Raji (cell line): ENCODE results near the gene HDAC9.

Experiments
- POLR2A ChIP-seq: IDR thresholded peaks from 2 replicates; pipeline ENCODE4 v1.6.1; 2011; ENCODE audit warnings: low read depth, low read length, control low read depth; ENCODE audit not compliant: insufficient read depth

Gene HDAC9

GRCh38 chr7:18706670-18707069 lies 211.1 kb downstream of the HDAC9 start:
- no peak for TF ChIP-seq POLR2A

- TF ChIP-seq POLR2A = no peak
These were observed 212.7 kb downstream of the HDAC9 start for GRCh38 chr7:18708204-18708603.

GRCh38 chr7:18715988-18716387 lies 220.4 kb downstream of the HDAC9 start:
- TF ChIP-seq POLR2A = no peak

- no peak for TF ChIP-seq POLR2A
These were observed 225.9 kb downstream of the HDAC9 start for GRCh38 chr7:18721429-18721828.

GRCh38 chr7:18724318-18724717 lies 228.8 kb downstream of the HDAC9 start:
- no peak for TF ChIP-seq POLR2A

- no peak for TF ChIP-seq POLR2A
These were observed 231.7 kb downstream of the HDAC9 start for GRCh38 chr7:18727115-18727870.

GRCh38 chr7:18740579-18740988 lies 245.0 kb downstream of the HDAC9 start:
- TF ChIP-seq POLR2A = no peak

GRCh38 chr7:18753972-18754610 lies 258.5 kb downstream of the HDAC9 start:
- no peak for TF ChIP-seq POLR2A

GRCh38 chr7:18754766-18755165 lies 259.2 kb downstream of the HDAC9 start:
- TF ChIP-seq POLR2A = no peak

- TF ChIP-seq POLR2A = no peak
These were observed 260.2 kb downstream of the HDAC9 start for GRCh38 chr7:18755793-18756192.

GRCh38 chr7:18756378-18757050 lies 261.0 kb downstream of the HDAC9 start:
- TF ChIP-seq POLR2A = no peak

GRCh38 chr7:18760046-18760445 lies 264.5 kb downstream of the HDAC9 start:
- TF ChIP-seq POLR2A = no peak

- no peak for TF ChIP-seq POLR2A
These were observed 265.3 kb downstream of the HDAC9 start for GRCh38 chr7:18760631-18761445.

GRCh38 chr7:18762189-18762588 lies 266.6 kb downstream of the HDAC9 start:
- TF ChIP-seq POLR2A = no peak

GRCh38 chr7:18768256-18768655 lies 272.7 kb downstream of the HDAC9 start:
- no peak for TF ChIP-seq POLR2A
